Brain pericyte (primary cell): ENCODE results near the gene GNB1L.

Source experiments
- DNase-seq: peaks from one replicate; pipeline ENCODE4 v3.0.0-alpha.2; 2012; ENCODE audit warnings: low read depth, low spot score

Gene GNB1L

GRCh38 chr22:19875531-19876313 is 21.0 kb upstream of the GNB1L start:
- no peak for DNase-seq

- DNase-seq = no peak
These were observed 20.4 kb upstream of the GNB1L start for GRCh38 chr22:19875061-19875530.

- DNase-seq = no peak
These were observed 19.8 kb upstream of the GNB1L start for GRCh38 chr22:19874307-19875060.

- no peak for DNase-seq
These were observed 19.3 kb upstream of the GNB1L start for GRCh38 chr22:19873960-19874306.

- DNase-seq = no peak
These were observed 18.7 kb upstream of the GNB1L start for GRCh38 chr22:19873138-19873959.

GRCh38 chr22:19872779-19873137 is 18.1 kb upstream of the GNB1L start:
- no peak for DNase-seq

- no peak for DNase-seq
These were observed 17.4 kb upstream of the GNB1L start for GRCh38 chr22:19871845-19872778.

- no peak for DNase-seq
These were observed 16.6 kb upstream of the GNB1L start for GRCh38 chr22:19871023-19871844.

- no peak for DNase-seq
These were observed 15.7 kb upstream of the GNB1L start for GRCh38 chr22:19870153-19871022.

- DNase-seq = no peak
These were observed 15.0 kb upstream of the GNB1L start for GRCh38 chr22:19869497-19870152.

- DNase-seq = no peak
These were observed 14.2 kb upstream of the GNB1L start for GRCh38 chr22:19868773-19869471.

- DNase-seq = no peak
These were observed 13.7 kb upstream of the GNB1L start for GRCh38 chr22:19868333-19868732.

- no peak for DNase-seq
These were observed 12.9 kb upstream of the GNB1L start for GRCh38 chr22:19867617-19868016.

- DNase-seq = no peak
These were observed 12.0 kb upstream of the GNB1L start for GRCh38 chr22:19866665-19867009.

GRCh38 chr22:19865141-19865829 is 10.6 kb upstream of the GNB1L start:
- no peak for DNase-seq

- DNase-seq = no peak
These were observed 9.9 kb upstream of the GNB1L start for GRCh38 chr22:19864538-19865106.

- DNase-seq = no peak
These were observed 8.9 kb upstream of the GNB1L start for GRCh38 chr22:19863571-19863970.
